Measurements from ENCODE around the gene MYO15B.

The MYO15B gene

DNA sequence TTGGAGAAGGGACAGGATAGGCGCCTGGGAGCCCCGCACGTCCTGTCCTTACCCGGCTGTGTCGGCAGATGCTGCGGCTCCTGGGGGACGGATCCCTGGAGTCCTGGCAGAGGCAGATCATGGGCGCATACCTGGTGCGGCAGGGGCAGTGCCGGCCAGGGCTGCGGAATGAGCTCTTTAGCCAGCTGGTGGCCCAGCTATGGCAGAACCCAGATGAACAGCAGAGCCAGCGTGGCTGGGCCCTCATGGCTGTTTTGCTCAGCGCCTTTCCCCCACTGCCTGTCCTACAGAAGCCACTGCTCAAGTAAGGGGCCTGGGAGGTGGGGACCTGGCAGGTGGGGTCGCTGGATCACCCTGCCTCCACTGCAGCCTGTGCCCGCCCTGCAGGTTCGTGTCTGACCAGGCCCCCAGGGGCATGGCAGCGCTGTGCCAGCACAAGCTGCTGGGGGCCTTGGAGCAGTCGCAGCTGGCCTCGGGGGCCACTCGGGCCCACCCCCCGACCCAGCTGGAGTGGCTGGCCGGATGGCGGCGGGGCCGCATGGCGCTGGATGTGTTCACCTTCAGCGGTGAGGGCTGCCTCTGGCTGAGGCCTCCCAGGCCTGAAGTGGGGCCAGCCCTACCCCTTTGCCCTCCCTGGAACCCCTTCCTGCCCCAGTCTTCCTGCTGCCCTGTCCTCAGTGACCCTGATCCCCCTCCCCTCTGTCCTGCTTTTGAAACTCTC lies 25.5 kb downstream of the MYO15B start:
- Mint-ChIP-seq H3K27me3 (no peaks in the 10 kb centered on the region), H3K27ac (no peak overlapping the region), H3K4me1 (ENCODE audit: low read depth) (no peaks in the 10 kb centered on the region), H3K4me3 (no peak overlapping the region), H3K9me3 (no peaks in the 10 kb centered on the region), H3K36me3 (ENCODE audit: low read depth) (peaks cover 82% of the 10 kb centered on the region)
- intact Hi-C loops (cut with micrococcal nuclease), result no loop called here

- Mint-ChIP-seq H3K4me1 (ENCODE audit: low read depth) (no peaks in the 10 kb centered on the region), H3K27me3 (no peaks in the 10 kb centered on the region), H3K27ac (no peak overlapping the region), H3K9me3 (no peaks in the 10 kb centered on the region), H3K4me3 (no peak overlapping the region), H3K36me3 (ENCODE audit: low read depth) (peaks cover 91% of the 10 kb centered on the region)
- intact Hi-C loops (cut with micrococcal nuclease), result no loop called here
Observed at GRCh38 chr17:75614006-75614405, 26.4 kb downstream of the MYO15B start.

DNA sequence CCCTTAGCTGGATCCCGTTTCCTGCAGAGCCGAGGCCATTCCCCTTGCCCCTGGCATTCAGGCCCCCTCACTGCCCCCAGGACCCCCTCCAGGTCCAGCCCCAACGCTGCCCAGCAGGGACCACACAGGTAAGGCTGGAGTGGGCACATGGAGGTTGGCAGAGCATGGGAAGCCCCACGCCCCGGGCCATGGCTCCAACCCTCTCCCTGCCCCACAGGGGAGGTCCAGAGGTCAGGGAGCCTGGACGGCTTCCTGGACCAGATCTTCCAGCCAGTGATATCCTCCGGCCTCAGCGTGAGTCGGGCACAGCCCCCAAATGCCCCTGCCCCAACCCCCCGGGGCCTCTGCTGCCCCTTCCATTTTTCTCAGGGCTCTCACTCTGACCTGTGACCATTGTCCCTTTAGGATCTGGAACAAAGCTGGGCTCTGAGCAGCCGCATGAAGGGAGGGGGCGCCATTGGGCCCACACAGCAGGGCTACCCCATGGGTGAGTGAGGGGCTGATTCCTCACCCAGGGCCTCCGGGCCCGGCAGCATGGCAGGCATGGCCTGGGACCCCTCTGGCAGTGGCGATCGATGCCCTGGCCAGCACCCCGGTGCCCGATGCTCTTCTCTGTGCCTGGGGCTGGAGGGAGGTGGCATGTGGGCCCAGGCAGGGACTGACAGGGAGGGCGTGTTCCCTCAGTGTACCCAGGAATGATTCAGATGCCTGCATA lies 27.1 kb downstream of the MYO15B start:
- no peak overlapping the region for H3K4me3 Mint-ChIP-seq
- intact Hi-C loops (cut with micrococcal nuclease), result no loop called here
- no peak overlapping the region for H3K27ac Mint-ChIP-seq
- no peaks in the 10 kb centered on the region for H3K4me1 Mint-ChIP-seq (ENCODE audit: low read depth)
- H3K9me3 Mint-ChIP-seq, result no peaks in the 10 kb centered on the region
- no peaks in the 10 kb centered on the region for H3K27me3 Mint-ChIP-seq
- H3K36me3 Mint-ChIP-seq (ENCODE audit: low read depth), result peaks cover 99% of the 10 kb centered on the region

GRCh38 chr17:75615301-75615700 lies 27.7 kb downstream of the MYO15B start:
- Mint-ChIP-seq H3K27ac (no peak overlapping the region), H3K4me1 (ENCODE audit: low read depth) (no peaks in the 10 kb centered on the region), H3K27me3 (no peaks in the 10 kb centered on the region), H3K36me3 (ENCODE audit: low read depth) (peaks cover 100% of the 10 kb centered on the region), H3K9me3 (no peaks in the 10 kb centered on the region), H3K4me3 (no peak overlapping the region)
- intact Hi-C loops (cut with micrococcal nuclease), result no loop called here

DNA sequence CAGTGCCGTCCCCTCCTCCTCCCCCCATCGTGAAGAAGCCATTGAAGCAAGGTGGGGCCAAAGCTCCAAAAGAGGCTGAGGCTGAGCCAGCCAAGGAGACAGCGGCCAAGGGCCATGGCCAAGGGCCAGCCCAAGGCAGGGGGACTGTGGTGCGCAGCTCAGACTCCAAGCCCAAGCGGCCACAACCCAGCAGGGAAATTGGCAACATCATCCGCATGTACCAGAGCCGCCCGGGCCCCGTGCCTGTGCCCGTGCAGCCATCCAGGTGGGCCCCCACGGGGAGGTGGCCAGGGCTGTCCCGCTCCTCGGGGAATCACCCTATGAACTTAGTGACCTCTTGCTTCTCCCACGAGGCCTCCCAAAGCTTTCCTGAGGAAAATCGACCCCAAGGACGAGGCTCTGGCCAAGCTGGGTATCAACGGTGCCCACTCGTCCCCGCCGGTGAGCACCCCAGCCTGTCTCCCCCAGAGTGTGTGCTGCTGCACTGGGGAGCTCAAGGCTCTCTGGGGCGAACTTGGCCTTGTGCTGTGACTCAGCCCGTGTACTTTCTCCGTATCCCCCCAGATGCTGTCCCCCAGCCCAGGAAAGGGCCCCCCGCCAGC lies 29.0 kb downstream of the MYO15B start:
- Mint-ChIP-seq H3K4me3 (no peak overlapping the region), H3K9me3 (no peaks in the 10 kb centered on the region), H3K36me3 (ENCODE audit: low read depth) (peaks cover 100% of the 10 kb centered on the region), H3K27ac (no peak overlapping the region), H3K27me3 (no peaks in the 10 kb centered on the region), H3K4me1 (ENCODE audit: low read depth) (no peaks in the 10 kb centered on the region)
- intact Hi-C loops (cut with micrococcal nuclease), result no loop called here

GRCh38 chr17:75617218-75617617 lies 29.6 kb downstream of the MYO15B start:
- intact Hi-C loops (cut with micrococcal nuclease), result no loop called here
- Mint-ChIP-seq H3K36me3 (ENCODE audit: low read depth) (peaks cover 100% of the 10 kb centered on the region), H3K27me3 (no peaks in the 10 kb centered on the region), H3K4me3 (no peak overlapping the region), H3K9me3 (no peaks in the 10 kb centered on the region), H3K27ac (no peak overlapping the region), H3K4me1 (ENCODE audit: low read depth) (no peaks in the 10 kb centered on the region)

- Mint-ChIP-seq H3K27ac (no peak overlapping the region), H3K4me3 (no peak overlapping the region), H3K27me3 (no peaks in the 10 kb centered on the region), H3K9me3 (no peaks in the 10 kb centered on the region), H3K4me1 (ENCODE audit: low read depth) (no peaks in the 10 kb centered on the region), H3K36me3 (ENCODE audit: low read depth) (peaks cover 100% of the 10 kb centered on the region)
- intact Hi-C loops (cut with micrococcal nuclease), result no loop called here
Observed at GRCh38 chr17:75617675-75618074, 30.1 kb downstream of the MYO15B start.

DNA sequence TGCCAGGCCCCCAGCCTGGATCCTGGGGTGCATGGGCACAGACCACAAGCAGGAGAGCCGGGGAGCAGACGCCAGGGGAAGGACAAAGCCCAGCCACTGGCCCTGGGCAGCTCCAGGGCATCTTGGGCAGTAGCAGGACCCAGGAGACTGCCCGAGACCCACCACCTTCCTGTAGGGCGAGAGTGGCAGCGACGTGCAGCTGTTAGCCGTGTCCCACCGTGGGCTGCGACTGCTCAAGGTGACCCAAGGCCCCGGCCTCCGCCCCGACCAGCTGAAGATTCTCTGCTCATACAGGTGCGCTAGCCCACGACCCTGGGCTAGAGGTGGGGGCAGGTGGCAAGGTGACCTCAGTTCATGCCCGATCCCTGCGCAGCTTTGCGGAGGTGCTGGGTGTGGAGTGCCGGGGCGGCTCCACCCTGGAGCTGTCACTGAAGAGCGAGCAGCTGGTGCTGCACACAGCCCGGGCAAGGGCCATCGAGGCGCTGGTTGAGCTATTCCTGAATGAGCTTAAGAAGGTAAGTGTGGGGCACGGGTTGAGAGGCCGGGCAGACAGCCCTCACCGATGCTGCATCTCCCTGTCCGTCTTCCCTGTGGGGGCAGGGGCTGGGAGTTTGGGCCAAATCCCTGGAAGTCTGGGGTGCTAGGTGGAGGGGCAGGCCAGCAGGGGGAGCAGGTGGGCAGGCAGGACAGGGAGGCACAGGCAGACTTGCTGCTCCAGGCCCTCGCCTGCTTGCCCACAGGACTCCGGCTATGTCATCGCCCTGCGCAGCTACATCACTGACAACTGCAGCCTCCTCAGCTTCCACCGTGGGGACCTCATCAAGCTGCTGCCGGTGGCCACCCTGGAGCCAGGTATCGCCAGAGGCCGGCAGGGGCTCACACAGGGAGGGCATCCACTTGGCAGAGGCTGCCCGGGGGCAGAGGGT lies 32.2 kb downstream of the MYO15B start:
- no peaks in the 10 kb centered on the region for H3K9me3 Mint-ChIP-seq
- H3K4me1 Mint-ChIP-seq (ENCODE audit: low read depth), result no peaks in the 10 kb centered on the region
- H3K4me3 Mint-ChIP-seq, result no peak overlapping the region
- H3K27me3 Mint-ChIP-seq, result no peaks in the 10 kb centered on the region
- H3K36me3 Mint-ChIP-seq (ENCODE audit: low read depth), result peaks cover 98% of the 10 kb centered on the region
- intact Hi-C loops (cut with micrococcal nuclease), result no loop called here
- H3K27ac Mint-ChIP-seq, result no peak overlapping the region

DNA sequence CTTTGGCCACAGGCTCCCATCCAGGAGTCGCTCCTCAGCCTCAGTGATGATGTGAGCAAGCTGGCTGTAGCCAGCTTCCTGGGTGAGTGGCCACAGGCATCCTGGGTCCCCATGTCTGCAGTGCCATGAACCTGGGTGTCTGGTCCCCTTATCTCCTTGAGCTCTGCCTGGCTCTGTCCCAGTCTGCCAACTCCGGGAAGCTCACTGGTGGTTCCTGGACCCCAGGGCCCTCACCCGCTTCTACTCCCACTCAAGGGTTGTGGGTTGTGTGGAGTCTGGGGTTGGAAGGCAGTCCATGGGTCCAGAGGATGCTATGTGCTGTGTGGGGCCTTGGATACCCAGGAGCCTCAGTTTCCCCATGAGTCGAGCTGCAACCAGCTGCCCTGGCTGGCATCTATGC lies 33.9 kb downstream of the MYO15B start:
- Mint-ChIP-seq H3K9me3 (no peaks in the 10 kb centered on the region), H3K27me3 (no peaks in the 10 kb centered on the region), H3K4me3 (no peak overlapping the region), H3K27ac (no peak overlapping the region), H3K4me1 (ENCODE audit: low read depth) (no peaks in the 10 kb centered on the region), H3K36me3 (ENCODE audit: low read depth) (peaks cover 98% of the 10 kb centered on the region)
- intact Hi-C loops (cut with micrococcal nuclease), result no loop called here

GRCh38 chr17:75622076-75622475 lies 34.5 kb downstream of the MYO15B start:
- H3K27ac Mint-ChIP-seq, result no peak overlapping the region
- H3K36me3 Mint-ChIP-seq (ENCODE audit: low read depth), result peaks cover 98% of the 10 kb centered on the region
- intact Hi-C loops (cut with micrococcal nuclease), result no loop called here
- H3K4me3 Mint-ChIP-seq, result no peak overlapping the region
- no peaks in the 10 kb centered on the region for H3K9me3 Mint-ChIP-seq
- H3K27me3 Mint-ChIP-seq, result no peaks in the 10 kb centered on the region
- no peaks in the 10 kb centered on the region for H3K4me1 Mint-ChIP-seq (ENCODE audit: low read depth)

GRCh38 chr17:75622771-75623273 lies 35.2 kb downstream of the MYO15B start:
- Mint-ChIP-seq H3K27ac (no peak overlapping the region), H3K36me3 (ENCODE audit: low read depth) (peaks cover 98% of the 10 kb centered on the region), H3K27me3 (no peaks in the 10 kb centered on the region), H3K4me3 (no peak overlapping the region), H3K4me1 (ENCODE audit: low read depth) (no peaks in the 10 kb centered on the region), H3K9me3 (no peaks in the 10 kb centered on the region)
- intact Hi-C loops (cut with micrococcal nuclease), result no loop called here

DNA sequence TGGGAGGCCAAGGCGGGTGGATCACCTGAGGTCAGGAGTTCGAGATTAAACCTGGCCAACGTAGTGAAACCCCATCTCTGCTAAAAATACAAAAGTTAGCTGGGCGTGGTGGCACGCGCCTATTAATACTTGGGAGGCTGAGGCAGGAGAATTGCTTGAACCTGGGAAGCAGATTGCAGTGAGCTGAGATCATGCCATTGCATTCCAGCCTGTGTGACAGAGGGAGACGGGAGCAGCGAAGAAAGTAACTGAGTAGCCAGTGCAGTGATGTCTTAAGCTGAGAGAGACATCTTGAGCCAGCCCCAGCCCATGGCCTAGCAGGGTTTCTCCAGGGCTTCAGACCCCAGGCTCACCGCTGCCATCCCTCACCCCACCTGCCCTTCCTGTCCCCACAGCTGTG lies 35.8 kb downstream of the MYO15B start:
- Mint-ChIP-seq H3K4me3 (no peak overlapping the region), H3K9me3 (no peaks in the 10 kb centered on the region), H3K27me3 (no peaks in the 10 kb centered on the region), H3K27ac (no peak overlapping the region), H3K36me3 (ENCODE audit: low read depth) (peaks cover 98% of the 10 kb centered on the region), H3K4me1 (ENCODE audit: low read depth) (no peaks in the 10 kb centered on the region)
- intact Hi-C loops (cut with micrococcal nuclease), result no loop called here

- H3K4me1 Mint-ChIP-seq (ENCODE audit: low read depth), result no peaks in the 10 kb centered on the region
- no peaks in the 10 kb centered on the region for H3K9me3 Mint-ChIP-seq
- no peak overlapping the region for H3K4me3 Mint-ChIP-seq
- no peak overlapping the region for H3K27ac Mint-ChIP-seq
- peaks cover 98% of the 10 kb centered on the region for H3K36me3 Mint-ChIP-seq (ENCODE audit: low read depth)
- no peaks in the 10 kb centered on the region for H3K27me3 Mint-ChIP-seq
- intact Hi-C loops (cut with micrococcal nuclease), result no loop called here
Observed at GRCh38 chr17:75624021-75624420, 36.4 kb downstream of the MYO15B start.

Data from dendritic cell treated with granulocyte-macrophage colony-stimulating factor and Interleukin-4, amounts not matched to agents 40 ng/mL and 50 ng/mL, for 4 days (primary cell).